ENCODE measurements around the gene GJB5.
"Not testable (repeated sequence)": the region's sequence is repeated elsewhere in the genome, so short reads cannot be mapped to it uniquely, and the experiment has no call there.

Gene GJB5

GRCh38 chr1:34754964-34755637 is at the start of gene GJB5:
TSS of gene GJB5 (plus strand) at chr1:34755047. CDS start at chr1:34757331, 2,284 bp downstream.
- no peak for FAIRE-seq
- TF ChIP-seq POLR2A (IDR thresholded peaks at IDR 0.05; ENCODE audit: low read depth, low read length), result no peak
- DNase-seq (ENCODE audit: insufficient read length, low spot score), result no peak

- FAIRE-seq, result no peak
- TF ChIP-seq POLR2A (IDR thresholded peaks at IDR 0.05; ENCODE audit: low read depth, low read length), result no peak
- DNase-seq (ENCODE audit: insufficient read length, low spot score), result no peak
Measured at GRCh38 chr1:34705077-34705476, 49.8 kb upstream of the GJB5 start.

- no peak for FAIRE-seq
- no peak for DNase-seq (ENCODE audit: insufficient read length, low spot score)
- no peak for TF ChIP-seq POLR2A (IDR thresholded peaks at IDR 0.05; ENCODE audit: low read depth, low read length)
Measured at GRCh38 chr1:34708106-34708505, 46.7 kb upstream of the GJB5 start.

GRCh38 chr1:34709547-34709946 is 45.3 kb upstream of the GJB5 start:
- TF ChIP-seq POLR2A (IDR thresholded peaks at IDR 0.05; ENCODE audit: low read depth, low read length), result no peak
- DNase-seq (ENCODE audit: insufficient read length, low spot score) (no peak), FAIRE-seq (no peak)

GRCh38 chr1:34710812-34711211 is 44.0 kb upstream of the GJB5 start:
- no peak for TF ChIP-seq POLR2A (IDR thresholded peaks at IDR 0.05; ENCODE audit: low read depth, low read length)
- no peak for DNase-seq (ENCODE audit: insufficient read length, low spot score)
- no peak for FAIRE-seq

- DNase-seq (ENCODE audit: insufficient read length, low spot score) (peak; percentile 15), FAIRE-seq (no peak)
- TF ChIP-seq POLR2A (IDR thresholded peaks at IDR 0.05; ENCODE audit: low read depth, low read length), result no peak
Measured at GRCh38 chr1:34711485-34711884, 43.4 kb upstream of the GJB5 start.

GRCh38 chr1:34712007-34712688 is 42.7 kb upstream of the GJB5 start:
- DNase-seq (ENCODE audit: insufficient read length, low spot score) (no peak), FAIRE-seq (no peak)
- TF ChIP-seq POLR2A (IDR thresholded peaks at IDR 0.05; ENCODE audit: low read depth, low read length), result no peak

- no peak for DNase-seq (ENCODE audit: insufficient read length, low spot score)
- no peak for FAIRE-seq
- no peak for TF ChIP-seq POLR2A (IDR thresholded peaks at IDR 0.05; ENCODE audit: low read depth, low read length)
Measured at GRCh38 chr1:34713443-34713842, 41.4 kb upstream of the GJB5 start.

GRCh38 chr1:34714386-34714785 is 40.5 kb upstream of the GJB5 start:
- DNase-seq (ENCODE audit: insufficient read length, low spot score) (no peak), FAIRE-seq (no peak)
- TF ChIP-seq POLR2A (IDR thresholded peaks at IDR 0.05; ENCODE audit: low read depth, low read length), result no peak

GRCh38 chr1:34715139-34715538 is 39.7 kb upstream of the GJB5 start:
- DNase-seq (ENCODE audit: insufficient read length, low spot score) (no peak), FAIRE-seq (no peak)
- TF ChIP-seq POLR2A (IDR thresholded peaks at IDR 0.05; ENCODE audit: low read depth, low read length), result no peak

- no peak for FAIRE-seq
Measured at GRCh38 chr1:34721241-34721640, 33.6 kb upstream of the GJB5 start.

GRCh38 chr1:34721646-34722355 is 33.0 kb upstream of the GJB5 start:
- DNase-seq (ENCODE audit: insufficient read length, low spot score) (no peak), FAIRE-seq (no peak)
- TF ChIP-seq POLR2A (IDR thresholded peaks at IDR 0.05; ENCODE audit: low read depth, low read length), result no peak

More at GRCh38 chr1:34721241-34721640, 33.6 kb upstream of the GJB5 start:
- DNase-seq (ENCODE audit: insufficient read length, low spot score), result no peak
- no peak for TF ChIP-seq POLR2A (IDR thresholded peaks at IDR 0.05; ENCODE audit: low read depth, low read length)

GRCh38 chr1:34726861-34727260 is 28.0 kb upstream of the GJB5 start:
- DNase-seq (ENCODE audit: insufficient read length, low spot score), result no peak
- FAIRE-seq, result no peak

GRCh38 chr1:34730485-34730884 is 24.4 kb upstream of the GJB5 start:
- no peak for TF ChIP-seq POLR2A (IDR thresholded peaks at IDR 0.05; ENCODE audit: low read depth, low read length)
- DNase-seq (ENCODE audit: insufficient read length, low spot score) (no peak), FAIRE-seq (no peak)

More at GRCh38 chr1:34726861-34727260, 28.0 kb upstream of the GJB5 start:
- no peak for TF ChIP-seq POLR2A (IDR thresholded peaks at IDR 0.05; ENCODE audit: low read depth, low read length)

GRCh38 chr1:34732831-34733230 is 22.0 kb upstream of the GJB5 start:
- not testable (repeated sequence) for FAIRE-seq; DNase-seq (ENCODE audit: insufficient read length, low spot score)

All from H54 (cell line).